Measurements from ENCODE around the gene WNK2. TPM values are rescaled to one million over a fixed set of nuclear protein-coding genes. Genes with fewer than 3 reads are reported as not detected.

WNK2 gene
- total RNA-seq, 2 experiments from 2014 or later, result 3.3 to 4.6 TPM

DNA sequence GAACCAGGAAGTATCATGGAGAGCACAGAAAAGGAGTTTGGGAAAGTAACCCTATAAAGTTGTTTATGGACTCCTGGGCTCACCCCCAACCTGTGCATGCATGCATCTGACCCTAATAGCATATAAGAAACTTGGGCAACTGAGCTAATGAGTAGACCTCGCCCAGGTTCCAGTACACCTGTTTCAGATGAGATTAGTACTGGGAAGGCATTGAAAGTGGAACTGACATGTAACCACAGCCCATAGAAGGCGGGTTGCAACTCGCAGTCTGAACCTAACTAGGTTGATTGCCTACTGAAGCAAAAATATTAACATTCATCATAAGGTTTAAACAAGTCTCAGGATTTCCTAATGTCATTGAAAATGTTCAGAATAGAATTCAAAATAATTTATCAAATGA, 87.0 kb downstream of the WNK2 start:
- H3K9me3 Mint-ChIP-seq (ENCODE audit: low read depth), result no peaks in the 10 kb centered on the region
- no peak for ATAC-seq
- intact Hi-C loops (cut with DNase I, micrococcal nuclease), result no loop called here
- no peak overlapping the region for H3K27ac Mint-ChIP-seq
- peaks cover 19% of the 10 kb centered on the region for H3K4me1 Mint-ChIP-seq
- H3K27me3 Mint-ChIP-seq, result peaks cover 3% of the 10 kb centered on the region
- H3K4me3 Mint-ChIP-seq, result no peak overlapping the region
- no peaks in the 10 kb centered on the region for H3K36me3 Mint-ChIP-seq (ENCODE audit: low read depth)
- ChIA-PET POLR2A (no interaction called here), CTCF (no interaction called here)
- DNase-seq, result no peak

- DNase-seq (no peak), ATAC-seq (no peak)
- Mint-ChIP-seq H3K27me3 (peaks cover 6% of the 10 kb centered on the region), H3K4me3 (no peak overlapping the region), H3K27ac (no peak overlapping the region), H3K4me1 (no peaks in the 10 kb centered on the region), H3K9me3 (ENCODE audit: low read depth) (no peaks in the 10 kb centered on the region), H3K36me3 (ENCODE audit: low read depth) (no peaks in the 10 kb centered on the region)
- intact Hi-C loops (cut with DNase I, micrococcal nuclease), result no loop called here
- ChIA-PET POLR2A (interaction anchor here (0.7 kb wide), 1 partner anchor 23 kb away, joined by 3 read pairs; no protein-coding TSS in a partner anchor), CTCF (interaction anchor here (0.8 to 3.7 kb wide), 2 partner anchors 8 to 19 kb away, joined by 3 to 13 read pairs; no protein-coding TSS in a partner anchor)
Observed at GRCh38 chr9:93276973-93277372, 93.0 kb downstream of the WNK2 start.

DNA sequence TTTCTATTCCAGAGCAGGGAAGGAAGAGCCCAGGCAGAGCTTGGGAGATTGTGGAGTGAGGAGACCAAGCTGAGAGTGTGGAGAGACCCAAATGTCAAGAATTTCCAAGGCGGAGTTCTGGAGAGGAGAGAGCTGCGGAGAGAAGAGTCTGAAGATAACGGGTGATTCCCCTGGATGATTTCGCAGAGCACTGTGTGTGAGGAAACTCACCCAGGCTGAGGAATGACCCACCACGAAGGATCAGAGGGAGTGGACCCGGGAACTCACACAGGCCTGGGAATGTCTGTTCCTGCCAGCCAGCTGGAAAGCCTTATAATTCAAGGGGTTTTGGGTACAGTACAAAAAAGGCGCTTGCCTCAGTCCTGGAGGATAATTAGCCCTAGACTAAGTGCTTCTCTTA, 94.2 kb downstream of the WNK2 start:
- CTCF ChIA-PET, result interaction anchor here (1.2 to 3.7 kb wide), 2 partner anchors 9 to 13 kb away, joined by 4 to 13 read pairs; no protein-coding TSS in a partner anchor

DNA sequence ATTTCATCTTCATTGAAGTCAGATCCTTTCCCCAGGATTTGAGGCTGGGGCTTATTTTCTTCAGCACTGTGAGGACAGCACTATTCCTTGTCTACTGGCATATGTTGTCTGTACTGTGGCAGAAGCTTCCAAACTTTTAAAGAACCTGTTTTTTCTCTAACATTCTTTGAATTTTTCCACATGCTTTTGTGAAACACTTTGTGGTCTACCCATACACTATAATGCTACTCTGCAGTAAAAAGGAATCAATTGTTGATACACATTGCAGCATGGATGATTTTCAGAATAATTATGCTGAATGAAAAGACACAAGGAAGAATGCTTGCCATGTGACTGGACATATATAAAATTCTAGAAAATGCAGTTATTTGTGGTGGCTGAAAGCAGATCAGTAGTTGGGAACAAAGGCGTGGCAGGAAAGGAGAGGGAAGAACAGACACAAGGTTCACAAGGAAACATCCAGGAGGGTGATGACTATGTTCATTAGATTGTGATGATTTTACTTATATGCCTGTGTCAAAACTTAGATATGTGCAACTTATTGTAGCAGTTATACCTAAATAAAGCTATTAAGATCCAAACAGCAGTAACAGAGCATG, 96.8 kb downstream of the WNK2 start:
- H3K36me3 Mint-ChIP-seq (ENCODE audit: low read depth), result no peaks in the 10 kb centered on the region
- DNase-seq (no peak), ATAC-seq (no peak)
- intact Hi-C loops (cut with DNase I, micrococcal nuclease), result no loop called here
- CTCF ChIA-PET, result interaction anchor here (3.7 kb wide), 1 partner anchor 12 kb away, joined by 13 read pairs; no protein-coding TSS in a partner anchor
- no peak overlapping the region for H3K4me3 Mint-ChIP-seq
- H3K4me1 Mint-ChIP-seq, result no peaks in the 10 kb centered on the region
- POLR2A ChIA-PET, result no interaction called here
- H3K9me3 Mint-ChIP-seq (ENCODE audit: low read depth), result no peaks in the 10 kb centered on the region
- peaks cover 5% of the 10 kb centered on the region for H3K27me3 Mint-ChIP-seq
- no peak overlapping the region for H3K27ac Mint-ChIP-seq

More for the DNA sequence above, 94.2 kb downstream of the WNK2 start:
- no peak for ATAC-seq
- DNase-seq, result no peak
- POLR2A ChIA-PET, result no interaction called here
- no peaks in the 10 kb centered on the region for H3K4me1 Mint-ChIP-seq
- no peaks in the 10 kb centered on the region for H3K9me3 Mint-ChIP-seq (ENCODE audit: low read depth)
- H3K36me3 Mint-ChIP-seq (ENCODE audit: low read depth), result no peaks in the 10 kb centered on the region
- no peak overlapping the region for H3K27ac Mint-ChIP-seq
- H3K27me3 Mint-ChIP-seq, result peaks cover 8% of the 10 kb centered on the region
- intact Hi-C loops (cut with DNase I, micrococcal nuclease), result no loop called here
- H3K4me3 Mint-ChIP-seq, result no peak overlapping the region

- intact Hi-C loops (cut with DNase I, micrococcal nuclease), result no loop called here
- peaks cover 4% of the 10 kb centered on the region for H3K4me1 Mint-ChIP-seq
- H3K4me3 Mint-ChIP-seq, result no peak overlapping the region
- H3K27ac Mint-ChIP-seq, result no peak overlapping the region
- peaks cover 2% of the 10 kb centered on the region for H3K27me3 Mint-ChIP-seq
- no peaks in the 10 kb centered on the region for H3K9me3 Mint-ChIP-seq (ENCODE audit: low read depth)
- DNase-seq, result no peak
- H3K36me3 Mint-ChIP-seq (ENCODE audit: low read depth), result no peaks in the 10 kb centered on the region
- CTCF ChIA-PET, result no interaction called here
- POLR2A ChIA-PET, result no interaction called here
- no peak for ATAC-seq
Observed at GRCh38 chr9:93286252-93287188, 102.6 kb downstream of the WNK2 start.

- peaks cover under 1% of the 10 kb centered on the region for H3K27me3 Mint-ChIP-seq
- no peak overlapping the region for H3K4me3 Mint-ChIP-seq
- no peak for ATAC-seq
- H3K9me3 Mint-ChIP-seq (ENCODE audit: low read depth), result no peaks in the 10 kb centered on the region
- no peak for DNase-seq
- ChIA-PET CTCF (no interaction called here), POLR2A (no interaction called here)
- no peak overlapping the region for H3K27ac Mint-ChIP-seq
- H3K36me3 Mint-ChIP-seq (ENCODE audit: low read depth), result no peaks in the 10 kb centered on the region
- intact Hi-C loops (cut with DNase I, micrococcal nuclease), result no loop called here
- H3K4me1 Mint-ChIP-seq, result peaks cover 4% of the 10 kb centered on the region
Observed at GRCh38 chr9:93287189-93287552, 103.2 kb downstream of the WNK2 start.

GRCh38 chr9:93287593-93287992, 103.7 kb downstream of the WNK2 start:
- no peaks in the 10 kb centered on the region for H3K36me3 Mint-ChIP-seq (ENCODE audit: low read depth)
- intact Hi-C loops (cut with DNase I, micrococcal nuclease), result no loop called here
- ChIA-PET POLR2A (no interaction called here), CTCF (no interaction called here)
- no peak for ATAC-seq
- H3K4me3 Mint-ChIP-seq, result no peak overlapping the region
- no peaks in the 10 kb centered on the region for H3K9me3 Mint-ChIP-seq (ENCODE audit: low read depth)
- DNase-seq, result no peak
- no peaks in the 10 kb centered on the region for H3K27me3 Mint-ChIP-seq
- H3K27ac Mint-ChIP-seq, result no peak overlapping the region
- peaks cover 4% of the 10 kb centered on the region for H3K4me1 Mint-ChIP-seq

GRCh38 chr9:93288341-93288740, 104.4 kb downstream of the WNK2 start:
- H3K27ac Mint-ChIP-seq, result no peak overlapping the region
- intact Hi-C loops (cut with DNase I, micrococcal nuclease), result no loop called here
- CTCF ChIA-PET, result interaction anchor here (1.1 kb wide), 1 partner anchor 24 kb away, joined by 3 read pairs; no protein-coding TSS in a partner anchor
- peaks cover 4% of the 10 kb centered on the region for H3K4me1 Mint-ChIP-seq
- no peaks in the 10 kb centered on the region for H3K27me3 Mint-ChIP-seq
- ATAC-seq (no peak), DNase-seq (no peak)
- no peaks in the 10 kb centered on the region for H3K9me3 Mint-ChIP-seq (ENCODE audit: low read depth)
- no peak overlapping the region for H3K4me3 Mint-ChIP-seq
- POLR2A ChIA-PET, result no interaction called here
- no peaks in the 10 kb centered on the region for H3K36me3 Mint-ChIP-seq (ENCODE audit: low read depth)

DNA sequence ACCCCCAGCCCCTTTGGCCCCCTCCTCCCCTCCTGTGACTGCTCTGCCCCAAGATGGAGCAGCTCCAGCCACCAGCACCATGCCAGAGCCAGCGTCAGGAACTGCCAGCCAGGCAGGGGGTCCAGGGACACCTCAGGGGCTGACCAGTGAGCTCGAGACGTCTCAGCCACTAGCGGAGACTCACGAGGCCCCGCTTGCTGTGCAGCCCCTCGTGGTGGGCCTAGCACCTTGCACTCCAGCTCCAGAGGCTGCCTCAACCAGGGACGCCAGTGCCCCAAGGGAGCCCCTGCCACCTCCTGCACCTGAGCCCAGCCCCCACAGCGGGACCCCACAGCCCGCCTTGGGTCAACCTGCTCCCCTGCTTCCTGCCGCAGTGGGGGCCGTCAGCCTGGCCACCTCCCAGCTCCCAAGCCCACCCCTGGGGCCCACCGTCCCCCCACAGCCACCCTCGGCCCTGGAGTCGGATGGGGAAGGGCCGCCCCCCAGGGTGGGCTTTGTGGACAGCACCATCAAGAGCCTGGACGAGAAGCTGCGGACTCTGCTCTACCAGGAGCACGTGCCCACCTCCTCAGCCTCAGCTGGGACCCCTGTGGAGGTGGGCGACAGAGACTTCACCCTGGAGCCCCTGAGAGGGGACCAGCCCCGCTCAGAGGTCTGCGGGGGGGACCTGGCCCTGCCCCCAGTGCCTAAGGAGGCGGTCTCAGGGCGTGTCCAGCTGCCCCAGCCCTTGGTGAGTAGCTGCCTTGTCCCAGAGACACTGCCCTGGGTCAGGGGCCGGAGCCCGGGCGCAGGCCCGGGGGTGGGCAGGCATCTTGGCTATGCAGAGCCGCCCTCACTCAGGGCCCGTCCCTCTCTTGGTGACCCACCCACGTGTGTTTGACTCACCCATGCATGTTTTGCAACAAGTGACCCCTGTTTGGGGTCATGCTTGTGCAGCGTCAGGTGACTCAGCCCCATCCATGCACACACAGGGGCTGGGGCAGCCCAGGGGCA, 105.2 kb downstream of the WNK2 start:
- no peaks in the 10 kb centered on the region for H3K27me3 Mint-ChIP-seq
- H3K9me3 Mint-ChIP-seq (ENCODE audit: low read depth), result no peaks in the 10 kb centered on the region
- ATAC-seq (no peak), DNase-seq (no peak)
- ChIA-PET CTCF (interaction anchor here (0.7 to 1.1 kb wide), 3 partner anchors 13 to 180 kb away, joined by 3 read pairs; no protein-coding TSS in a partner anchor), POLR2A (no interaction called here)
- H3K4me3 Mint-ChIP-seq, result no peak overlapping the region
- H3K4me1 Mint-ChIP-seq, result peaks cover 4% of the 10 kb centered on the region
- H3K36me3 Mint-ChIP-seq (ENCODE audit: low read depth), result no peaks in the 10 kb centered on the region
- no peak overlapping the region for H3K27ac Mint-ChIP-seq
- intact Hi-C loops (cut with DNase I, micrococcal nuclease), result no loop called here

- peaks cover 4% of the 10 kb centered on the region for H3K4me1 Mint-ChIP-seq
- no peak for DNase-seq
- ChIA-PET POLR2A (no interaction called here), CTCF (interaction anchor here (0.6 to 0.9 kb wide), 2 partner anchors 12 to 146 kb away, joined by 3 read pairs; no protein-coding TSS in a partner anchor)
- no peaks in the 10 kb centered on the region for H3K27me3 Mint-ChIP-seq
- no peaks in the 10 kb centered on the region for H3K9me3 Mint-ChIP-seq (ENCODE audit: low read depth)
- no peak for ATAC-seq
- H3K36me3 Mint-ChIP-seq (ENCODE audit: low read depth), result no peaks in the 10 kb centered on the region
- no peak overlapping the region for H3K27ac Mint-ChIP-seq
- intact Hi-C loops (cut with DNase I, micrococcal nuclease), result no loop called here
- no peak overlapping the region for H3K4me3 Mint-ChIP-seq
Observed at GRCh38 chr9:93290495-93291434, 106.8 kb downstream of the WNK2 start.
